NCI-H2029 (cell line): ENCODE results near the gene RTRAF.

Experiments used
- DNase-seq: peaks from one replicate; lab custom pipeline; 2025; lab: John Stamatoyannopoulos, UW

Gene RTRAF

GRCh38 chr14:51993285-51993920 lies 4.1 kb downstream of the RTRAF start:
- no peak for DNase-seq

- DNase-seq: no peak
Observed at GRCh38 chr14:51996148-51996746, 6.9 kb downstream of the RTRAF start.

DNA sequence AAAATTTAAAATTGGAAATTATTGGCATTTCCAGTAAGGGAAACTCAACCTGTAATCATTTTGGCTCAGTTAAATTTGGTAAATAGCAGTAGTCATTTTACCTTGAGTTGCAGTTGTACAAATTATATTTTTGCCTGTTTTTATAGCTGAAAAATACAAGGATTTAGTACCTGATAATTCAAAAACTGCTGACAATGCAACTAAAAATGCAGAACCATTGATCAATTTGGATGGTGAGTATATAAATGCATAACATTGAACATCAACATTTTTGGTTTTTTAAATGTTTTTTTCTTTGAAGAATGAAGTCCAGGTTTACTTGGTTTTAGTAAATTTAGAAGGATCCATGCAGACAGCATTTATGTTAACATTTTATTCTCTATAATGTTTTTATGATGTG lies 9.0 kb downstream of the RTRAF start:
- DNase-seq: no peak

DNA sequence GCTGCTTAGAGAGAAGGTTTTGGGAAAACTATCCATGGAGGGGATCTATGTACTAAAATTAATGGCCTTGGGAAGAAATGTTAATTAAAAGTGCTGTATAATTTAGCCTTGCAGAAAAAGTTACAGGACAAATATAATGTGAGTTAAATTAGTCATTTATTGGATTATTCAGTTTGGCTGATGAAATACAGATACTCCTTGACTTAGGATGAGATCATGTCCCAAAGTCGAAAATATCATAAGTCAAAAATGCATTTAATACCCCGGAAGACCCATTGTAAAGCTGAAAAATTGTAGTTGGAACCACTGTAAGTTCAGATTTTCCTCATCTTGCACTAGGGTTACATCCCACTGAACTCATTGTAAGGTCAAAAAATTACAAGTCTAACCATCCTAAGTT lies 9.7 kb downstream of the RTRAF start:
- no peak for DNase-seq

DNA sequence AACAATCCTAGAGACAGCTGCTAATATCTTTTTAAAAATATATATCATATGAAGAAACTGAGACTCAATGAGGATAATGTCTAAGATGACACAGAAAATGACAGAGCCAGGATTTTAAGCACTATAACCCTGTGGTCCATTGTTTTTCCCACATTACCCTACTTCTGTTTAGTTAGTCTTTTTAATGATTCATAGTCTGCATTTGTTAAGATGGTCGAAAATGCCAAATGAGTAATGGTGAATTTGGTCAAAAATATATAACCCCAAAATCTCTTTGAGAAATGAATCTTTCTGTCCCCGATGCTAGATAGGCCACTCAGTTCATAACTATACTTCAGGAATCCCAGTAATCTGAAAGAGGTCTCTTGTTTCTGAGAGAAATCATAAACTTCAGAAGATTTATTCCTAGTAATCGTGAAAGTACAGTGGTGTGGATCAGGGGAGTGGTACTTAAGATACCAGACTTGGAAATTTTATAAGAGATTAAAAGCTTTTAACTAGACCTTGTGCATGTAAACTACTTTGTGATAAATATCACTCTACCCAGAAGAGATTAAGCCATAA lies 10.8 kb downstream of the RTRAF start:
- DNase-seq: no peak

DNA sequence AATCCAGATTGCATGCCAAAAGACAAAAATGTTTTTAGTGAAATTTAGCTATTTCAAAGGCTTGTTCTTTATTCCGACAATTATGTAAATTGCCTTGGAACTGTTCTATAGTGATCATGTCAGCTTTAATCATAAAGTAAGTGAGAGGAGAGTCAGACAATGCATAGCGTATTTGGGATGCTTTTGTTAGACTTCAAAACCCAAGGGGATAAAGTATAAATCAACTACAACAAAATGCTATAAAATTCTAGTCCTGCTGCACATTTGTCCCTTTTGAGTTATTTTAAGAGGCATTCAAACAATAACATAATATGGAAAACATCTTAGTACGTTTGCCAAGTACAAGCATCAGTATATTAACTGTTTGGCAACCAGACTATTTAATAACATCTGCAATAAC lies 11.3 kb downstream of the RTRAF start:
- no peak for DNase-seq

DNA sequence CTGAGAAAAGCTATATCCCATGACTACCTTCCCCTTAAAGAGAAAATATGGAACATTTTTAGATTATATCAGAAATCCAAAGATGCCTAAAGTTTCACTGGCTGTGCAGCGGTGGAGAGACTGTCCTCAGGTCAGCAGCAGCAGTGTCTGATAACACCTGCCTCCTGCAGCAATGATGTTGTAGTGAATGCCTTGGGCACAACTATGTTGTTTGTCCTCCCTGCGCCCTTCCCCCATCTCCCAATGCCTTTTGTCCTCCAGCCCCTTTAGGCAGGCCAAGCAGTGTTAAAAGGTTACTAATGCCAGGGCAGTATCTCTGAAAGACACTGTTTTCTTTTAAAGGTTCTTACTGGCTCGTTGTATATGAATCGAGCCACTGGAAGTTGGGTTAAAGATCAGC lies 13.2 kb downstream of the RTRAF start:
- no peak for DNase-seq

- DNase-seq: no peak
Observed at GRCh38 chr14:52003324-52003723, 14.0 kb downstream of the RTRAF start.

- no peak for DNase-seq
Observed at GRCh38 chr14:52005625-52006024, 16.3 kb downstream of the RTRAF start.

- DNase-seq: no peak
Observed at GRCh38 chr14:52006361-52006760, 17.0 kb downstream of the RTRAF start.

- DNase-seq: no peak
Observed at GRCh38 chr14:52007211-52007610, 17.9 kb downstream of the RTRAF start.

- DNase-seq: no peak
Observed at GRCh38 chr14:52007637-52008036, 18.3 kb downstream of the RTRAF start.

- no peak for DNase-seq
Observed at GRCh38 chr14:52008136-52008535, 18.8 kb downstream of the RTRAF start.

GRCh38 chr14:52010173-52010693 lies 20.9 kb downstream of the RTRAF start:
- DNase-seq: no peak

GRCh38 chr14:52011523-52011922 lies 22.2 kb downstream of the RTRAF start:
- DNase-seq: no peak

DNA sequence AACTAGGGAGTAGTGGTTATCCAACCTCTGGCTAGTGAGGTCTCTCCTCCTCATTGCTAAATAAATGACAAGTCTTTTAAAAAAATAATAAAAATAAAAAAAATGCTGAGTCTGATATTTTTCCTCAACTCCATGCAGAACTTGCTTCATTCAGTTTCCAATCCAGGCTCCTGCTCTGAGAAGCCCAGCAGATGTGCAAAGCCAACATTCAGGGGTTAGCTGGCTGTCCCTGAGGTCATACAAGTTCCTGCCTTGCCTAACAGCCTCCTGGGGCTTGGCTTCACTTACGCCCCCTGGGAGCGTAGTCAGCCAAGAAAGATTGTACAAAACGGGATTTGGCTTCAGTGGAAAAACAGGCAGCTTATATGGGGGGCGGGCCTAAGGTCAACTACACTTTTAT lies 23.3 kb downstream of the RTRAF start:
- no peak for DNase-seq

- DNase-seq: no peak
Observed at GRCh38 chr14:52013984-52014600, 24.7 kb downstream of the RTRAF start.

DNA sequence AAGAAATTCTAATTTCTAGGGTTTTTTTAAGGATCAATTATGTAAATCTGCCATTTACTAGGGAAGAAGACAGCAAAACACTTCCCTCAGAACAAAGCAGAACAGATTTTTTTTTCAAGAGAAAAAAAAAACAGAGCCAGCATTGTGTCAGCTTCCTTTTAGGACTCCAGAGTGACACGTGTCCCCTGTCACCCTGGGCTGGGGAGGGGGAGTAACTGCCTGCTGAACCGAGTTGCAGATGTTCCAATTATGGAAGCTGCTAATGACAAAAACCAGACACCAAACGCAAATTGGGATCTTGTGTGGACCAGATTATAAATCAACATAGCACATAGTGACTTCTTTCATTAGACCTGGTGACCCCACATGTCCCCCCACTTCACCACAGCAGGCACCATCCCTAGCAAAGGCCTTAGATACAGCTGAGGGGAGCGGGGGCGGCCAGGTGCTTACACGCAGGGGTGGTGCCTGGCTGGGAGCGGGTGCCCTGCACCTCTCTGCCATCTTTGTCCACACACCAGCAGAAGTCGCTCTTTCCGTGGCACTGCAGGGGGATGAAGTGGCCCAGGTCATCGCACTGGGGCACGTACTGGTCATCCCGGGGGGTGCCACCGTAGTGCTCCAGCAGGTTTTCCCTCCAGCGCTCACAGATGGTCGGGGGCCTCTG lies 25.4 kb downstream of the RTRAF start:
- DNase-seq: no peak

GRCh38 chr14:52015411-52016030 lies 26.2 kb downstream of the RTRAF start:
- no peak for DNase-seq

DNA sequence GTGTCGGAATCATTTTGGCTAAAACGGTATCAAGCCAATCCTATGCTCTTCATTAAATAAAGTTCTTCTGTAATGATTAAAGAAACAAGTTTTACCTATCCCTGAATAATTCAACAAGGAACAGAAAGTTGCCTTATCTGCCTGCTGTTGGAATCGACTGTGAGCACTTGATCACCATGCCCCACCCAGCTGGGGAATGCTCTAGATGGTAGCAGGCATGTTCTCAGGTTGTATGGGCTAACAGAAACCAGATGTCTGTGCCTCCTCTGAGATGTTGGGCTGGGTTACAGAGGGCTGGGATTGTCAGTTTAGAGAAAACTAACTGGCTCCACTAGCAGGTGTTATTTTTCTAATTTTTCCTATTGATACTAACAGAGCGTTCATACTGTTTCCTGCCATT lies 28.9 kb downstream of the RTRAF start:
- DNase-seq: no peak

DNA sequence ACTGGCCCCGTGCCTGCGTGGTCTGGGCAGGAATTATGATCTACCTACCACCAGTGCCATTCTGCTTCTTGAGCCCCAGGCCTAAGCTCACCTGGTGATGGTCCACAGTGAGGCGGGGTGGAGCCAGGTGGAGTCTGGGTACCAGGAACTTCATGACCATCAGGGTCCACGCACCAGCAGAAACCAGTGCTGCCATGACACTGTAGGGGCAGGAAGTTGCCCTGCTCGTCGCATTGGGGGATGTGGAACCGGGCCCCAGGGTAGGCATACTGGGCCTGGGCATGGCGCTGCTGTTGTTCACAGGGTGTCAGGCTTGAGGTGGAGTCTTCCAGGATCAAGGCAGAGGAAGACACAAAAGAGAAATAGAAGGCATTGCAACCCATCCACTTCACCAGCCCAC lies 29.6 kb downstream of the RTRAF start:
- DNase-seq: no peak

DNA sequence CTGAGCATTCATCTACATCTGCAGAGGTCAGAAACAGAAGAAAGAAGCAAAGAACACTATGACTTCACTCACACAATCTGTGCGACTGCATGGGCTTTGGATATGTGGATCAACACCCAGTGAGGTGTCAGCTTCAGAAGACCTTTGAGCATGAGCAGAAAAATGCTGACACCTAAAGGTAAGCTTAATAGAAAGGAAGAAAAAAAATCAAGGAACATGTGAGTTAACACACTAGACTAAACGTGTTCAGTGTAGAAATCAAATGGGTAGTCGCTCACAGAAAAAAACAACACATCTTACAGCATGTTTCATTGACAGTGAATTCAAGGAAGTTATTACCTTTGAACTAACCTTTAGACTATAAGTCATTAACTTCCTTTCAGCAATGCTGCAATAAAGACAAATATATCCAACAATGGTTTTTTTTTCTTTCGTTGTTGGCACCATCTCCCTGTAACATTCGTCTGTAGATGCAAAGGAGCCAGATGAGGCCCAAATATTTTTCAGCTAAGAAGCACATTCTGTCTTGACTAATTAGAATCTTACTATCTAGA lies 30.9 kb downstream of the RTRAF start:
- DNase-seq: no peak
